ENCODE measurements around the gene KIAA1217. TPM values are rescaled to one million over a fixed set of nuclear protein-coding genes. Genes with fewer than 3 reads are reported as not detected.

KIAA1217 gene
- polyA plus RNA-seq, 1 of the 3 experiments (the other 2 are of a cell fraction): 7.2 TPM

DNA sequence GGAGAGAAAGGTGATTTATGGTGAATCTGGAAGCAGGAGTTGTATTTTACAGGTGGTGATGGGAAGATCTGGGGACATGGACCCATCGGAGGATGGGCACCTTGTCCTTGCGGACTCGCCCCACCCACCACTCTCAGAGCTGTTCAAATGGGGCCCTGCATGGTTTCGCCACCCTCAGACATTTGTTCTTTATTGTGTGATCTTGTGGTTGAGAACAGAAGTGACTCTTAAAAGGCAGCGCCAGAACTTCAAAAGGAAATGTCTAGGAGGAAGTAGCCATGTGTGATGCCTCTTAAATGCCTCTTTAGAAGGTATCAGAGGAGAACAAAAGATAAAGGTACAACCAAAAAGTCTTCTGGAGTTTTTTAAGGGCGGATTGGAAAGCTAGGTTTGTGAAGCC lies 205.7 kb downstream of the KIAA1217 start:
- Histone ChIP-seq H3K9me3 (no peaks in the 10 kb centered on the region), H3K4me3 (ENCODE audit: low read depth in 2 of 2, low read length in 1 of 2) (no peak overlapping the region), H3K4me2 (no peak overlapping the region), H2AFZ (ENCODE audit: low read depth) (no peak overlapping the region), H3F3A (replicated peaks; ENCODE audit: insufficient read depth) (no peaks in the 10 kb centered on the region), H3K27ac (ENCODE audit: low read depth in 2 of 2, low read length in 1 of 2) (no peak overlapping the region), H3K4me1 (ENCODE audit: control insufficient read depth in 1 of 2, insufficient read depth in 2 of 2, low read depth in 1 of 2, low read length in 1 of 2) (peaks cover 5 to 13% of the 10 kb centered on the region in 2 experiments; a peak in 2 of 4 replicates), H3K27me3 (ENCODE audit: insufficient read depth) (no peaks in the 10 kb centered on the region), H3K9me2 (no peaks in the 10 kb centered on the region), H3K36me3 (replicated peaks in 1 of 2; ENCODE audit: control insufficient read depth in 1 of 2, insufficient read depth in 2 of 2, low read length in 1 of 2) (no peaks in the 10 kb centered on the region), H4K20me1 (ENCODE audit: insufficient read depth) (no peaks in the 10 kb centered on the region), H3K79me2 (ENCODE audit: insufficient read depth) (no peaks in the 10 kb centered on the region), H3K9ac (no peak overlapping the region)
- no peak for TF ChIP-seq SIN3A (IDR thresholded peaks at IDR 0.05; ENCODE audit: borderline replicate concordance, low read depth, low read length)
- no peak for TF ChIP-seq EZH2phosphoT487 (IDR thresholded peaks at IDR 0.05; ENCODE audit: borderline replicate concordance, low read depth)
- no peak for TF ChIP-seq ELF1 (IDR thresholded peaks at IDR 0.05)
- no peak for TF ChIP-seq POLR2AphosphoS5 (IDR thresholded peaks at IDR 0.05; ENCODE audit: low read depth, low read length)
- no peak for TF ChIP-seq SMC3 (IDR thresholded peaks at IDR 0.05; ENCODE audit: low read depth, low read length)
- TF ChIP-seq, protein P1, sequence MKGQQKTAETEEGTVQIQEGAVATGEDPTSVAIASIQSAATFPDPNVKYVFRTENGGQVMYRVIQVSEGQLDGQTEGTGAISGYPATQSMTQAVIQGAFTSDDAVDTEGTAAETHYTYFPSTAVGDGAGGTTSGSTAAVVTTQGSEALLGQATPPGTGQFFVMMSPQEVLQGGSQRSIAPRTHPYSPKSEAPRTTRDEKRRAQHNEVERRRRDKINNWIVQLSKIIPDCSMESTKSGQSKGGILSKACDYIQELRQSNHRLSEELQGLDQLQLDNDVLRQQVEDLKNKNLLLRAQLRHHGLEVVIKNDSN (IDR thresholded peaks at IDR 0.05; ENCODE audit: borderline replicate concordance, low read depth): no peak
- no peak for TF ChIP-seq IRF3 (IDR thresholded peaks at IDR 0.05; ENCODE audit: low read depth, low read length)
- 83% methylated on average over 6 of the region's 6 CpGs for WGBS (ENCODE audit: low lambda C conversion rate)
- DNase-seq: no peak
- CTCF ChIA-PET: interaction anchor here (0.7 kb wide), 1 partner anchor 159 kb away, joined by 3 read pairs; no protein-coding TSS in a partner anchor
- POLR2A ChIA-PET: no interaction called here

DNA sequence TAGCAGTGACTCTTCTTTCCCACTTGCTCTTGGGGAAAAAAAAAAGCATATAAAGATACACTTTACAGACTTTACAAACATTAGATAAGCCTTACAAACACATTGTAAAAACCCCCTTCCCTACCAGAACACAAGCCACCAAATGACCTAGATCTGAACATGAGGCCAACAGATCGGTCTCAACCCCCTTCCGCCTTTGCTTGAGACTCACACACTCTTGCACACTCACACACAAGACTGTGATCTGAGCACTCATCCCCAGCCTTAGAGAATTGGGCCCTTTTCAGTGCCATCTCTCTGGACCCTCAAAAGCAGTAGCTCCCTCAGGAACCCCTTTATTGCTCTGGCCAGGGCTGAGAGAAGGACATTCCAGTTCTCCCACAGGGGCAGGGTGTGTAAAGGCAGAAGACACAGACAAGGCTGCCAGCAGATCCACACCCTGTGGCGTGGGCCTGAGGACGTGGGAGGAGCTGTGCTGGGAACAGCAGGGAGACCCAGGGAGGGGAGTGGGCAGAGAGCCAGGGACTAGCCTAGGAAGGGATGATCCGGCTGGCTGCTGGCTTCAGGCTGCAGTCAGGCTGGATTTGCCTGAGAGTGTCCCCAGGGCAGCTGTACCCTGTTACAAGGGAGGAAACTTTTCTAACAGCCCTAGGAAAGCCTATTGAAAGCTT lies 206.7 kb downstream of the KIAA1217 start:
- WGBS (ENCODE audit: low lambda C conversion rate): 47% methylated on average over 5 of the region's 5 CpGs
- Histone ChIP-seq H3K4me2 (no peak overlapping the region), H3F3A (replicated peaks; ENCODE audit: insufficient read depth) (no peaks in the 10 kb centered on the region), H3K4me1 (ENCODE audit: control insufficient read depth in 1 of 2, insufficient read depth in 2 of 2, low read depth in 1 of 2, low read length in 1 of 2) (peaks cover 5 to 13% of the 10 kb centered on the region in 2 experiments; a peak in 2 of 4 replicates), H3K27ac (ENCODE audit: low read depth in 2 of 2, low read length in 1 of 2) (no peak overlapping the region), H3K27me3 (ENCODE audit: insufficient read depth) (no peaks in the 10 kb centered on the region), H3K79me2 (ENCODE audit: insufficient read depth) (no peaks in the 10 kb centered on the region), H3K4me3 (ENCODE audit: low read depth in 2 of 2, low read length in 1 of 2) (no peak overlapping the region), H3K36me3 (replicated peaks in 1 of 2; ENCODE audit: control insufficient read depth in 1 of 2, insufficient read depth in 2 of 2, low read length in 1 of 2) (no peaks in the 10 kb centered on the region), H3K9ac (no peak overlapping the region), H3K9me2 (no peaks in the 10 kb centered on the region), H4K20me1 (ENCODE audit: insufficient read depth) (no peaks in the 10 kb centered on the region), H2AFZ (ENCODE audit: low read depth) (no peak overlapping the region), H3K9me3 (no peaks in the 10 kb centered on the region)
- ChIA-PET CTCF (interaction anchor here (0.6 to 1.6 kb wide), 3 partner anchors 102 to 576 kb away, joined by 3 to 5 read pairs (median 3); no protein-coding TSS in a partner anchor), POLR2A (no interaction called here)
- peak; percentile 61 for DNase-seq
- TF ChIP-seq TCF12 (IDR thresholded peaks at IDR 0.05) (no peak), RFX5 (IDR thresholded peaks at IDR 0.05; ENCODE audit: low read length) (no peak), NFIC (IDR thresholded peaks at IDR 0.05; ENCODE audit: borderline replicate concordance) (peak; percentile 24; the same call in 1 of the 2 replicates)
